Midbrain (tissue), 1 donor: ENCODE data around the gene PLXNB3.

Experiments
- DNase-seq: peaks from one replicate; lab custom pipeline; 2025; lab: John Stamatoyannopoulos, UW

PLXNB3 gene

GRCh38 chrX:153761863-153762262 is 2.2 kb upstream of the PLXNB3 start:
- no peak for DNase-seq

GRCh38 chrX:153762626-153763173 is 1.3 kb upstream of the PLXNB3 start:
- DNase-seq: no peak

DNA sequence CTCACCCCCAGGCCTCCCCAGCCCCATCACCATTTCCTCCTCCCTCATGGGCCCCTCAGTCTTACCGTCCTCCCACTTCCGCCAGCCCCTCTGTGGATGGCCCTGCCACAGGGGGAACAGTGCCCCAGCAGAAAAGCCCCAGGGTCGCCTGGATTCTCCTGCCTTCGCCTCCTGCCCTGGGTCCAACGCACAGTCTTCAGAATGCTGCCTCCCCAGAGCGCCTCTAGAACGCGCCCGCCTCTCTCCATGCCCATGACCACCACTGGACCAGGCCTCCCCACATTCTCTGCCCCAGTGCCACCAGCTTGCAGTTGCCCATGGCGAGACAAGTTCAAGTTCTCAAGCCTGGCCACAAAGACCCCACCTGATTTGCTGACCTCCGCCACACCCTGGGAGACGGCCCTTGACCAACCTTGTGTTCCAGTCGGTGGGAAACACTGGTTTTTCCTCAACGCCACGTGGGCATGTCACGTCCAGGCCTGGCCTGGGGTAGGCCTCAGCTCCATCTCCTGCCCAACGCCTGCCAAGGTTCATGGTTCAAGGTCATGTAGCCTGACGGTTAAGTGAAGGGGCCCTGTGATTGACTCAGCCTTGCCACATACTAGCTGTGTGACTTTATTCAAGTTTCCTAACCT is 634 bp upstream of the PLXNB3 start:
- DNase-seq: no peak

DNA sequence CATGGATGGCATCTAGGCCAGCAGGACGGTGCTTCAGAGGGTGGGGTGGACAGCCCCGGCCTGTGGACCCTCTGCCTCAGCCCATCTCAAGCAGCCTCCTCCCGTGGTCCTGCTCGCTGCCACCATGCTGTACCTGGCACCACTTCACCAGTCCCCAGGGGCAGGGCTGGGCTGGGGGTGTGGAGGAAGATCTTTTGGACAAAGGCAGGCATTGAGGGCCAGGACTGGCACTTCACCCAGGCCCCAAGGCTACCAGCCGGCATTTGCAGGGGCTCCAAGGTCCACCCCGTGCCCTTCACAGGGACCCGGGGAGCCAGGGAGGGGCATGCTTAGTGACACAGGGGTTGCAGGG is 713 bp downstream of the PLXNB3 start:
- no peak for DNase-seq

GRCh38 chrX:153765138-153766079 is 1.4 kb downstream of the PLXNB3 start:
- peak; percentile 95 for DNase-seq

DNA sequence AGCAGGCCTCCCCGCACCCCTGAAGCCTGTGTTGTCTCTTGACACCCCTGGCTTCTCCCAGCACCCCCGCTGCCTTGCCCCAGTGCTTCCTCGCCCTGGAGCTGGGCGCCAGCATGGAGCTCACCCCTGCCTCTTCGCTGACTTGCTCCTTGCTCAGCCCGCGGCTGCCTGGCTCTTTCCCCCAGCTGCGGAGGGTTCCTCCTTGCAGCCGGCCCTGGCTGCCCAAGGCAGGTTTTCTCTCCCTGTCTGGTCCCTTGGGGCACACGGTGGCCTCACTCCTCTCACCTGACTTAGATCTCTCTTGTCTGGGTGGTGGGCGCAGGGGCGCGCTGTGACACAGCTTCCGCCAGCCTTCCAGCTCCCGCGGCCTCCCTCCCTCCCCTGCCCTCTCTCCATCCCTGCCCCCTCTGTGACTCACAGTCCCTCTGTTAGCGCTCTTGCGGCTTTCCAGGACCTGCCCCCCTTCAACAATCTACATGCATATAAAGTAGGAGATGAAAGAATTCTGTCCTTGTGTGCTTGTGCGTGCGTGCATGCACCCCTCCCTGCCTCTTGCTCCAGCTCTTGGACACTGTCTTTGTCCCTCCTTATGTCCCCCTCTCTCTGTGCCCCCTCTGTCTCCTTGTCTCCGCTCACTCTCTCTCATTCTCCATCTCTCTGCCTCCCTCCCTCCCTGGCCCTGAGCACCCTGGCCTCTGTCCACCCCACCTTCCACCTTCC is 2.2 kb downstream of the PLXNB3 start:
- peak; percentile 59 for DNase-seq

DNA sequence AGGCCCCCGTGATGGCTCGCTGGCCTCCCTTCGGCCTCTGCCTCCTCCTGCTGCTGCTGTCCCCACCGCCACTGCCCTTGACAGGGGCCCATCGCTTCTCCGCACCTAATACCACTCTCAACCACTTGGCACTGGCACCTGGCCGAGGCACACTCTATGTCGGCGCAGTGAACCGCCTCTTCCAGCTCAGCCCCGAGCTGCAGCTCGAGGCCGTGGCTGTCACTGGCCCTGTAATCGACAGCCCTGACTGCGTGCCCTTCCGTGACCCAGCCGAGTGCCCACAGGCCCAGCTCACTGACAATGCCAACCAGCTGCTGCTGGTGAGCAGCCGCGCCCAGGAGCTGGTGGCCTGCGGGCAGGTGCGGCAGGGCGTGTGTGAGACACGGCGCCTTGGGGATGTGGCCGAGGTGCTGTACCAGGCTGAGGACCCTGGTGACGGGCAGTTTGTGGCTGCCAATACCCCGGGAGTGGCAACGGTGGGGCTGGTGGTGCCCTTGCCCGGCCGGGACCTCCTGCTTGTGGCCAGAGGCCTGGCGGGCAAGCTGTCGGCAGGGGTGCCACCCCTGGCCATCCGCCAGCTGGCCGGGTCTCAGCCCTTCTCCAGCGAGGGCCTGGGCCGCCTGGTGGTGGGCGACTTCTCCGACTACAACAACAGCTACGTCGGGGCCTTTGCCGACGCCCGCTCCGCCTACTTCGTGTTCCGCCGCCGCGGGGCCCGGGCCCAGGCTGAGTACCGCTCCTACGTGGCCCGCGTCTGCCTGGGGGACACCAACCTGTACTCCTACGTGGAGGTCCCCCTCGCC is 3.0 kb downstream of the PLXNB3 start:
- DNase-seq: no peak

DNA sequence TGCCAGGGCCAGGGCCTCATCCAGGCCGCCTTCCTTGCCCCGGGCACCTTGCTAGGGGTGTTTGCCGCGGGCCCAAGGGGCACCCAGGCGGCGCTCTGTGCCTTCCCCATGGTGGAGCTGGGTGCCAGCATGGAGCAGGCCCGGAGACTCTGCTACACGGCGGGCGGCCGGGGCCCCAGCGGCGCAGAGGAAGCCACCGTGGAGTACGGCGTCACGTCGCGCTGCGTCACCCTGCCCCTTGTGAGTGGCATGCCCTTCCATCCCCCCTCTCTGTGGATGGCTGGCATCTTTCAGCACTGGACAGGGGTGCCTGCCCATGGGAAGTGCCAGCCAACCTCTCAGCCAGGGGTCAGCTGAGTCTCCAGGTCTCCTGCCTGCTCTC is 3.6 kb downstream of the PLXNB3 start:
- no peak for DNase-seq

- DNase-seq: no peak
Measured at GRCh38 chrX:153768311-153769157, 4.5 kb downstream of the PLXNB3 start.

DNA sequence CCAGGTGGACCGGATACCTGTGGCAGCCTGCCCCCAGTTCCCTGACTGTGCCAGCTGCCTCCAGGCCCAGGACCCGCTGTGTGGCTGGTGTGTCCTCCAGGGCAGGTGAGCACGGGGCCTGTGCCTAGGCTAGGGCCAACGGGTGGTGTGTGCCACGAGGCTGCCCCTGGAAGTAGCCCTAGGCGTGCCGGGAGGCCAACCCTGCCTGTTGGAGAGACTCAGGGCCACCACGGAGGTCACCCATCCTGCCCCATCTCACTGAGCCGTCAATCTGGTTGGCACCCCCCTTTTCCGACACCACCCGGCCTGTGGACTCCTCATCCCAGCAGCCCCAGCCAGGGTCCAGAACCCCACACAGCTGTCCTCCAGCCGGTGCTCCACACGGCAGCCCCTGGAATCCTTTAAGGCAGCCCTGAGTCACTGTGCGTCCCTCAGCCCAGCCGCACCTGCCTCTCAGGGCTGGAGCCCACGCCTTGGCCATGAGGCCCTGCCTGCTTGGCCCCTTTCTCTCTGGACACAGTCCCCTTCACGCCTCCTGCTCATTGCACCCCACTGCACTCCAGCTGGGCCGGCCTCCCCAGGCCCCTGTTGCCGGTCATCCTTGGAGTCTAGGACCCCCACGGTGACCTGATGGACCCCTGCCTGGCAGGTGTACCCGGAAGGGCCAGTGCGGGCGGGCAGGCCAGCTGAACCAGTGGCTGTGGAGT is 5.3 kb downstream of the PLXNB3 start:
- DNase-seq: no peak

DNA sequence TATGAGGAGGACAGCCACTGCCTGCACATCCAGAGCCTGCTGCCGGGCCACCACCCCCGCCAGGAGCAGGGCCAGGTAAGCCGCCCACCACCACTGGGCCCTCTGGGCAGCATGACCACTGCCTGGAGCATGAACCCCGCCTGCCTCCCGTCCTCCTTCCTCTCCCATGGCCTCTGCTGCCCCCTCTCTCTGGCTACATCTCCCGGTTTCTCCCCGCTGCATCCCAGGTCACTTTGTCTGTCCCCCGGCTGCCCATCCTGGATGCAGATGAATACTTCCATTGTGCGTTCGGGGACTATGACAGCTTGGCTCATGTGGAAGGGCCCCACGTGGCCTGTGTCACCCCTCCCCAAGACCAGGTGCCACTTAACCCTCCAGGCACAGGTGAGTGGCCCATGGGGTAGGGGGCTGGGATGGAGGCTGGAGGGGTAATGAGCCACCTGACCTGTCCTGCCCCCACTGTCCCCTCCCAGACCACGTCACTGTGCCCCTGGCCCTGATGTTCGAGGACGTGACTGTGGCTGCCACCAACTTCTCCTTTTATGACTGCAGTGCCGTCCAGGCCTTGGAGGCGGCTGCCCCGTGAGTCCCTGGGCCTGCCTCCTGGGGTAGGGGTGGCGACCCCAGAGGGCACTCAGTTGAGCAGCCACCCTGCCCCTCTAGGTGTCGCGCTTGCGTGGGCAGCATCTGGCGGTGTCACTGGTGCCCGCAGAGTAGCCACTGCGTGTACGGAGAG is 6.0 kb downstream of the PLXNB3 start:
- DNase-seq: no peak

DNA sequence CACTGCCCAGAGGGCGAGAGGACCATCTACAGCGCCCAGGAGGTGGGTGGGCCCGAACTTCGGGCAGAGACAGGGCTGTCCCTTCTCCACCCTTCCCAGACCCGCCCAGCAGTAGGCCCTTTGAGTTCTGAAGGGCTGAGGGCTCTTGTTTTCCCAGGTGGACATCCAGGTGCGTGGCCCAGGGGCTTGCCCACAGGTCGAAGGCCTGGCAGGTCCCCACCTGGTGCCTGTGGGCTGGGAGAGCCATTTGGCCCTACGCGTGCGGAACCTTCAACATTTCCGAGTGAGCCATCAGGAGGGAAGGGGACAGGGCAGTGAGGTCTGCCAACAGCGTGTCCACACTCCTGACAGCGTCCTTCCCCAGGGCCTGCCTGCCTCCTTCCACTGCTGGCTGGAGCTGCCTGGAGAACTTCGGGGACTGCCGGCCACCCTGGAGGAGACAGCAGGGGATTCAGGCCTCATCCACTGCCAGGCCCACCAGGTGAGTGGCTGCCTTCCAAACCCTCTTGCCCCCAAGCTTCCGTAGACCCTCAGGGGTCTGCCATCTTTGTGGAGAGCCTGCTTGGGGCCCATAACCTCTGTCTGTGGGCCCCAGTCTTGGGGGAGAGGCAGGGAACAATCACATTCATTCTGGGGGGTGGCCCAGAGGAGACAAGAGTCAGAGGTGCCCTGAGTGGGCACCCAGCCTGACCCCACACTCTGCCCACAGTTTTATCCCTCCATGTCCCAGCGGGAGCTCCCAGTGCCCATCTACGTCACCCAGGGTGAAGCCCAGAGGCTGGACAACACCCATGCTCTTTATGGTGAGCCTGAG is 6.8 kb downstream of the PLXNB3 start:
- no peak for DNase-seq

DNA sequence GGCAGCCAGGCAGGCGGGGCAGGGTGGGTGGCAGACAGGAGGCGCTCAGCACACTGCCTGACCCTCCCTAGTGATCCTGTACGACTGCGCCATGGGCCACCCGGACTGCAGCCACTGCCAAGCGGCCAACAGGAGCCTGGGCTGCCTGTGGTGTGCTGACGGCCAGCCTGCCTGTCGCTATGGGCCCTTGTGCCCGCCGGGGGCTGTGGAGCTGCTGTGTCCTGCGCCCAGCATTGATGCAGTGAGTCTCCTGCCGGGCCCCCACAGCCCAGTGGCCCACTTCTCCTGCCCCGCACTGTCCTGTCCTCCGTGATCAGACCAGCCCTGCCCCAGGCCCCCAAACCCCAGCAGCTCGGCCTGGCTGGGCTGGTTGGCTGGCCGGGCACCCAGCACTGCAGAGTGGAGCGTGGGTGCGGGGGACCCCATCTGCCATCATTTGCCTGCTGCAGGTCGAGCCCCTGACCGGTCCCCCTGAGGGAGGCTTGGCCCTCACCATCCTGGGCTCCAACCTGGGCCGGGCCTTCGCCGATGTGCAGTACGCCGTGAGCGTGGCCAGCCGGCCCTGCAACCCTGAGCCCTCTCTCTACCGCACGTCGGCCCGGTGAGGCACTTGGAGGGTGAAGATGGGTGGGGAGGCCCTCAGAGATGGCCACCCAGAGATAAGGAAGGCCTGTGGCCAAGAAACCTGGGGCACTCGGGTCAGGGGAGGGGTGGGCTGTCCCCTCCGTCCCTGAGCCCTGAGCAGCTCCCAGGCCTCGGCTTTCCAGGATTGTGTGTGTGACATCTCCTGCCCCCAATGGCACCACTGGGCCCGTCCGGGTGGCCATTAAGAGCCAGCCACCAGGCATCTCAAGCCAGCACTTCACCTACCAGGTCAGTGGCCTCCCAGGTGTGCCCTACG is 7.6 kb downstream of the PLXNB3 start:
- DNase-seq: no peak

DNA sequence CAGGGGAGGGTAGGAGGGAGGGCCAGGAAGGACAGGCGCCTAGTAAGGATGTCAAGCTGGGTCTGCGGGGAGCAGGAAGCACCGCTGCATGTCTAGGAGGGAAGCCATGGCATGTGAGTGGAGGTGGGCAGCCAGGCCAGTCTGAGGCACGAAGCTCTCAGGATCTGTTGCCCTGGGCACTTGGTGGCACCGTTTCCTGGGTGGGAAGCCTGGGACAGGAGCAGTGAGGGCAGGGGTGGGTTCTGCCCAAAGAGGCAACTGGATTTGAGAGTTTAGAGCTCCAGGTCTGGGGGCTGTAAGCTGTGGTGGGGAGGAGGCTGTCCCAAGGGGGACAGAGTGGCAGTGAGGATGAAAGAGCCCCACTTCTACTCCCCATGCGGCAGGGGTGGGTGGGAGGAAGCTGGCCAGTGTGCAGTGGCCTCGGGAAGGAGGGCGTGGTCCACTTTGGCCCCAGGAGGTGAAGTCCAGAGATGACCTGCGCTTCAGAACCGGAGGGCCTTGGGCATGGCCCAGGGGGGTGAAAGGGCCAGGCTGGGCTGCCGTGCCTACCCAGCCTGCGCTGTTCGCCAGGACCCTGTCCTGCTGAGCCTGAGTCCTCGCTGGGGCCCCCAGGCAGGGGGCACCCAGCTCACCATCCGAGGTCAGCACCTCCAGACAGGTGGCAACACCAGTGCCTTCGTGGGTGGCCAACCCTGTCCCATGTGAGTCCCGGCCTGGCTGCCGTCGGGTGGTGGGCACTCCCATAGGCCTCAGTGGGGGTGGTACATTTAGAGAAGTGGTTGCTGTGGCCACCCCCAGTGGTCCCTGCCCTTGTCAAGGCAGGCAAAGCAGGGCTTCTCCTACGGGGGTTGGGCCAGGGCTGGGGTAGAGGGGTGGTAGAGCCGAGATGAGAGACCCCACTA is 8.5 kb downstream of the PLXNB3 start:
- DNase-seq: no peak

GRCh38 chrX:153773218-153773611 is 9.2 kb downstream of the PLXNB3 start:
- DNase-seq: no peak
